NOMO-1 treated with dmso at 0.1 percent for 144 hours (cell line): Measurements from ENCODE around the gene WNK2.
"Not testable (repeated sequence)": the region's sequence is repeated elsewhere in the genome, so short reads cannot be mapped to it uniquely, and the experiment has no call there.

Experiments used
- DNase-seq: peaks from one replicate; lab custom pipeline; 2025; ENCODE audit not compliant: unreplicated experiment; lab: John Stamatoyannopoulos, UW

The WNK2 gene

GRCh38 chr9:93304574-93305496 is 120.9 kb downstream of the WNK2 start:
- no peak for DNase-seq

GRCh38 chr9:93305497-93306020 is 121.6 kb downstream of the WNK2 start:
- DNase-seq = no peak

- no peak for DNase-seq
Observed at GRCh38 chr9:93306081-93306480, 122.1 kb downstream of the WNK2 start.

GRCh38 chr9:93306579-93307091 is 122.7 kb downstream of the WNK2 start:
- DNase-seq = no peak

DNA sequence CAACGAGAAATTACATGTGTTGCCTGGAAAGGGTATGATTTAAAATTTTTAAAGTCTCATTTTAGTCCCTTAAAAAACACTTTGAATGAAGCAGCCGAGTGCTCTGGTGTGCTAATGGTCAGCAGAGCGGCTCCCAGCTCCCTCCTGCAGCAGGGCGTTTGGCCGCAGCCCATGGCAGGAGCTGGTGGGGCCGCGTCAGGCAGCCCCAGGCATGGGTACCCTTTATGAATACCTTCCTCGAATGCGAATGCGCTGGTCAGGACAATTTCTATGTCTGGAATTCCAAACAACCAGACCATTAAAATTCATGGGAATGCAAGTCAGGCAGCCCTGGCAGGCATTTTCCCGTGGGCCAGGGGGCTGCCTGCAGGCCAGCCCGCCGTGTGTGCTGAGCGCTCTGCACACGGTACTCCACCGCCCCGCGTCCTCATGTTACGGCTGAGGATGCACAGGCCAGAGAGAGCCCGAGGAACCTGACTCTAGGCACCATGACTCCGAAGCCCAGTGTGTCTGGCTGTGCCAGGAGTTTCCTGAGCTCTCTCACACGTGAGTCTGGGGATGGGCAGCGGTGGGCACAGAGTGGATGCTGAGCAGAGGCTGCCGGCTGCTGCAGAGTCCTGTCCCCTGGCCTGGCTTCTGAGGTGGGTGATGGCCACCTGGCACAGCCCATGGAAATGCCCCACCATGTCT is 123.7 kb downstream of the WNK2 start:
- no peak for DNase-seq

DNA sequence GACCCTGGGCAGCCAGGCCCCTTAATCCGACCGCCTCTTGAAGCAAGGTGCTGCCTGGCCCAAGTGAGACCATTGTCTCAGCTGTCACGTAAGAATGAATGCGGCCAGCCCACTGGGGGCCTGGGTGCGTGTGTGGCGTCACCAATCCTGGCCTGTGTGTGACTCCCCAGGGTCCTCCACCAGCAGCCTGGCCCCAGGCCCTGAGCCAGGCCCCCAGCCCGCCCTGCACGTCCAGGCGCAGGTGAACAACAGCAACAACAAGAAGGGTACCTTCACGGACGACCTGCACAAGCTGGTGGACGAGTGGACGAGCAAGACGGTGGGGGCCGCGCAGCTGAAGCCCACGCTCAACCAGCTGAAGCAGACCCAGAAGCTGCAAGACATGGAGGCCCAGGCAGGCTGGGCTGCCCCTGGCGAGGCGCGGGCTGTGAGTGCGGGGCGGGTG is 124.2 kb downstream of the WNK2 start:
- no peak for DNase-seq

GRCh38 chr9:93308676-93309075 is 124.7 kb downstream of the WNK2 start:
- no peak for DNase-seq

- DNase-seq = no peak
Observed at GRCh38 chr9:93309889-93310425, 126.0 kb downstream of the WNK2 start.

DNA sequence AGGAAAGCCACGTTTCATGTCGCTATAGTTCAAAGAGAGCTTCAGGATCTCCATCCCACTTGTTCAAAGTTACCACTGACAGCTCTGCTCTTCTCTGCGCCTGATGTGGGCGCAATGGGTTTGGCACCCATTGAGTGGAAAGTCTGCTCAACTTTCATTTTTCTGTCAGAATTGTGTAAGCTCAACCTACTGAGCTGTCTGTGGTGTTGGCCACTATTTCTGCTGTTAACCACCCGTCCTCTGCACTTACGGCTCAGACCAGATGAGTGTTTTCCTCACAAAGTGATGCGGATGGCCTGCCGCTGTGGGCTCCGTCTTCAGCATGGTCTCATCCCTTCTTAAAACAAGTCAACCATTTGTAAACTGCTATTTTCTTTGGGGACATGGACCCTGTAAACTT is 131.2 kb downstream of the WNK2 start:
- no peak for DNase-seq

- no peak for DNase-seq
Observed at GRCh38 chr9:93315960-93316359, 132.0 kb downstream of the WNK2 start.

- no peak for DNase-seq
Observed at GRCh38 chr9:93316726-93317494, 133.0 kb downstream of the WNK2 start.

- no peak for DNase-seq
Observed at GRCh38 chr9:93317495-93318094, 133.7 kb downstream of the WNK2 start.

DNA sequence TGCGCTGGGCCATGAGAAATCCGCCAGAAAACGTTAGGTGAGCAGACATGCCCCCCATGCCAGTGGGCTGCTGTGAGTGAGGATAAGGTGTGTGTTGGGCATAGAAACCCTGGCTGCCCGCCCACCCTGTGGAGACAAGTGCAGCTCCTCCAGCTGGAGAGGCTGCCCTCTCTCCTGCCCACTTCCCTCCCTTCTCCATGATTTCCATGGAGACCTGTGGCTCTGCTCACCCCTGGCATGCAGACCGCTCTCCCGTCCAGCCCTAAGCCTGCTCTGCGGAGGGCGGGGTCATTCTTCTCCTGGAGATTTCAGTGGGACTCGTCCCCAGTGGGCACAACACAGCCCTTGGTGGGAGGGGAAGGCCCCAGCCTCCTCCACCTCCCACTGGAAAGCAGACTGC is 134.5 kb downstream of the WNK2 start:
- DNase-seq = no peak

GRCh38 chr9:93319301-93319991 is 135.5 kb downstream of the WNK2 start:
- DNase-seq = no peak

DNA sequence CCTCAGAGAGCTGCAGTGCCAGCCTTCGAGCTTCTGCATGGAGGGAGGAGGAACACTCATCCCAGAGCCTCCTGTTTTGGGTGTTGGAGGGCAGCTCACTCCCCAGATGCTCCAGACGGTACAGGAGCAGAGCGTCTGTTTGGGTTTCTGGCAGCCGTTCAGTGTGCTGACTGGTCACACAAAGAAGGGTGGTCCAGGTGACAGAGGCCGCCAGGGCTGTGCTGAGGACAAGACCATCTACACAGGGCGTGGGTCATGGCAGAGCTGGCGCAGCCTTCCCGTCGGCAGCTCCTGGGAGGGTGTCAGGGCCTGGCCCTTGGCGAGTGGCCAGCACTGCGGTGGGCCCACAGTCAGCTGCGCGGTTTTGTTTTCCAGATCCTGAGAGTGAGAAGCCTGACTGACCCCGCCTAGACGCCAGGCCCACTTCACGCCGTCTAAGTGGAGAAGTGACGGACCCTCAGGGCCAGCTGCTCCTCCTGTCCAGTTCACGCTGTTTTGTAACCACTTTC is 136.1 kb downstream of the WNK2 start:
- no peak for DNase-seq

DNA sequence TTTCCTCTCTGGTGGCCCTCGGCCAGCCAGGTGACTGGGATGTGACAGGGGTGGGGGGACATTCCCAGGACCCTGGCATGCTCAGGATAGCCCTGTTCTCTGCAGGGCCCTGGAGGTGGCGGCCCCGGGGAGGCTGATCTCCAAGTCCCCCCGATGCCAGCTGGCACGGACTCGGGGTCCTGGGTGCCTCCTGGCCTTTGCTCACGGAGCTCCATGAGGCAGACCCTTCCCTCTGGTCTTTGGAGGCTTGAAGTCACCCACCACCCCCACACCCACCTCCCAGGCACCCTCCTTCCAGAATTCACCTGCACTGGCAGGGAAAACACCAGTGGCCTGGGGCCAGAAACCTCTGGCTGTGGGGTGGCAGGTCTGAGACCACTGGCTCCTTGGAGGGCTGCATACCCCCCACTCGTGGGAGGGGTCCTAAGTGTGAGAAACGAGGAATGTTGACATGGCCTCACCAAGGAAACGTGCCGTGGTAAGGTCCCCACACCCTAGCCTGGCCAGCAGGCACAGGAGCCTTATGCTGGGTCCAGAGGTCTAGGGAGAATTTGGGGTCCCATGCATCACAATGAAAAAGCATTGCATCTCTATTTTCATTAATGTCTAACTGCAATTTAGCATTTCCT is 136.8 kb downstream of the WNK2 start:
- DNase-seq = no peak

- no peak for DNase-seq
Observed at GRCh38 chr9:93321220-93321610, 137.3 kb downstream of the WNK2 start.

- not testable (repeated sequence) for DNase-seq
Observed at GRCh38 chr9:93323446-93323954, 139.6 kb downstream of the WNK2 start.
